Measurements from ENCODE around the gene CKS2. TPM values are rescaled to one million over a fixed set of nuclear protein-coding genes. Genes with fewer than 3 reads are reported as not detected.
"Not testable (repeated sequence)": the region's sequence is repeated elsewhere in the genome, so short reads cannot be mapped to it uniquely, and the experiment has no call there.

Gene CKS2
- total and polyA plus RNA-seq, 4 experiments from 2014 or later = 6.5 to 35.4 (median 16.4) TPM

GRCh38 chr9:89278551-89278950 lies 32.4 kb upstream of the CKS2 start:
- Histone ChIP-seq H3K9me3 (ENCODE audit: control insufficient read depth in 1 of 2, low read length in 2 of 2) (peaks cover 0 to 9% of the 10 kb centered on the region in 2 donors), H3K27ac (ENCODE audit: low read depth, low read length) (no peak overlapping the region), H3K4me3 (ENCODE audit: low read length in 2 of 2) (no peak overlapping the region), H3K27me3 (ENCODE audit: insufficient read depth, low read length) (no peaks in the 10 kb centered on the region), H3K4me1 (ENCODE audit: insufficient read depth, low read length) (peaks cover 23% of the 10 kb centered on the region), H3K36me3 (ENCODE audit: insufficient read depth, low read length) (no peaks in the 10 kb centered on the region)
- Mint-ChIP-seq H3K4me3 (peak overlapping the region in 1 of 8 donors; percentile 31), H3K9me3 (peaks cover 2 to 25% (median 19%) of the 10 kb centered on the region in 8 donors), H3K36me3 (peaks cover 6 to 11% of the 10 kb centered on the region in 2 donors), H3K27me3 (peaks cover 1% of the 10 kb centered on the region in 2 donors), H3K27ac (peak overlapping the region in 2 of 7 donors; percentile 13 to 42), H3K4me1 (peaks cover 18 to 30% (median 23%) of the 10 kb centered on the region in 4 donors)
- ChIA-PET CTCF (ENCODE audit: partially characterized antibody) (interaction anchor here (0.7 to 1.8 kb wide), 6 partner anchors 9 to 687 kb away, joined by 3 to 7 read pairs (median 4); no protein-coding TSS in a partner anchor), POLR2A (ENCODE audit: partially characterized antibody) (interaction anchor here (1.3 kb wide), 1 partner anchor 32 kb away, joined by 4 read pairs; no protein-coding TSS in a partner anchor)
- DNase-seq = no peak
- intact Hi-C loops (cut with micrococcal nuclease) = loop anchor here (5.0 kb wide), 1 partner anchor 96 kb away; no protein-coding TSS in a partner anchor

GRCh38 chr9:89278997-89279739 lies 31.8 kb upstream of the CKS2 start:
- no peaks in the 10 kb centered on the region for H3K36me3 ChIP-seq (ENCODE audit: insufficient read depth, low read length)
- Mint-ChIP-seq H3K27ac (no peak overlapping the region), H3K4me3 (peak overlapping the region in 3 of 8 donors; percentile 4 to 9 (median 5)), H3K27me3 (no peaks in the 10 kb centered on the region), H3K9me3 (peaks cover 0 to 19% (median 13%) of the 10 kb centered on the region in 8 donors), H3K36me3 (peaks cover 3 to 14% of the 10 kb centered on the region in 2 donors), H3K4me1 (peaks cover 18 to 30% (median 23%) of the 10 kb centered on the region in 4 donors)
- peaks cover 0 to 6% of the 10 kb centered on the region in 2 donors for H3K9me3 ChIP-seq (ENCODE audit: control insufficient read depth in 1 of 2, low read length in 2 of 2)
- H3K4me1 ChIP-seq (ENCODE audit: insufficient read depth, low read length) = peaks cover 23% of the 10 kb centered on the region
- no peak overlapping the region for H3K27ac ChIP-seq (ENCODE audit: low read depth, low read length)
- CTCF ChIA-PET (ENCODE audit: partially characterized antibody) = interaction anchor here (0.7 to 1.8 kb wide), 6 partner anchors 10 to 687 kb away, joined by 3 to 7 read pairs (median 4); no protein-coding TSS in a partner anchor
- intact Hi-C loops (cut with micrococcal nuclease) = loop anchor here (1.0 to 5.0 kb wide), 2 partner anchors 31 to 97 kb away; no protein-coding TSS in a partner anchor
- H3K4me3 ChIP-seq (ENCODE audit: low read length in 2 of 2) = no peak overlapping the region
- POLR2A ChIA-PET (ENCODE audit: partially characterized antibody) = interaction anchor here (1.3 kb wide), 1 partner anchor 31 kb away, joined by 4 read pairs; no protein-coding TSS in a partner anchor
- no peaks in the 10 kb centered on the region for H3K27me3 ChIP-seq (ENCODE audit: insufficient read depth, low read length)
- peak in 4 of 5 donors; percentile 18 to 28 (median 28) for DNase-seq

- no peaks in the 10 kb centered on the region for H3K27me3 ChIP-seq (ENCODE audit: insufficient read depth, low read length)
- Mint-ChIP-seq H3K27ac (no peak overlapping the region), H3K36me3 (peaks cover 0 to 10% of the 10 kb centered on the region in 2 donors), H3K9me3 (peaks cover 0 to 6% (median under 1%) of the 10 kb centered on the region in 8 donors), H3K27me3 (no peaks in the 10 kb centered on the region), H3K4me3 (no peak overlapping the region), H3K4me1 (peaks cover 18 to 30% (median 23%) of the 10 kb centered on the region in 4 donors)
- no peaks in the 10 kb centered on the region for H3K9me3 ChIP-seq (ENCODE audit: control insufficient read depth in 1 of 2, low read length in 2 of 2)
- DNase-seq = no peak
- H3K4me1 ChIP-seq (ENCODE audit: insufficient read depth, low read length) = peaks cover 23% of the 10 kb centered on the region
- ChIA-PET POLR2A (ENCODE audit: partially characterized antibody) (no interaction called here), CTCF (ENCODE audit: partially characterized antibody) (no interaction called here)
- H3K36me3 ChIP-seq (ENCODE audit: insufficient read depth, low read length) = no peaks in the 10 kb centered on the region
- no peak overlapping the region for H3K27ac ChIP-seq (ENCODE audit: low read depth, low read length)
- intact Hi-C loops (cut with micrococcal nuclease) = no loop called here
- H3K4me3 ChIP-seq (ENCODE audit: low read length in 2 of 2) = no peak overlapping the region
Observed at GRCh38 chr9:89281106-89281505, 29.9 kb upstream of the CKS2 start.

- H3K4me3 Mint-ChIP-seq = peak overlapping the region in 6 of 8 donors; percentile 10 to 61 (median 40)
- H3K36me3 Mint-ChIP-seq; H3K27me3 ChIP-seq (ENCODE audit: insufficient read depth, low read length); H3K27ac ChIP-seq (ENCODE audit: low read depth, low read length); H3K27ac Mint-ChIP-seq; DNase-seq; intact Hi-C loops (cut with micrococcal nuclease); H3K27me3 Mint-ChIP-seq; H3K4me3 ChIP-seq (ENCODE audit: low read length in 2 of 2); H3K36me3 ChIP-seq (ENCODE audit: insufficient read depth, low read length); H3K9me3 ChIP-seq (ENCODE audit: control insufficient read depth in 1 of 2, low read length in 2 of 2); H3K9me3 Mint-ChIP-seq: not testable (repeated sequence)
- H3K4me1 ChIP-seq (ENCODE audit: insufficient read depth, low read length) = peaks cover 15% of the 10 kb centered on the region
- peaks cover 7 to 20% (median 15%) of the 10 kb centered on the region in 4 donors for H3K4me1 Mint-ChIP-seq
- ChIA-PET CTCF (ENCODE audit: partially characterized antibody) (interaction anchor here (1.5 kb wide), 1 partner anchor 311 kb away, joined by 3 read pairs; no protein-coding TSS in a partner anchor), POLR2A (ENCODE audit: partially characterized antibody) (interaction anchor here (0.6 kb wide), 1 partner anchor 16 kb away, joined by 4 read pairs; no protein-coding TSS in a partner anchor)
Observed at GRCh38 chr9:89282248-89282968, 28.6 kb upstream of the CKS2 start.

GRCh38 chr9:89284076-89284475 lies 26.9 kb upstream of the CKS2 start:
- Histone ChIP-seq H3K4me1 (ENCODE audit: insufficient read depth, low read length) (peaks cover 5% of the 10 kb centered on the region), H3K36me3 (ENCODE audit: insufficient read depth, low read length) (no peaks in the 10 kb centered on the region), H3K9me3 (ENCODE audit: control insufficient read depth in 1 of 2, low read length in 2 of 2) (no peaks in the 10 kb centered on the region), H3K27ac (ENCODE audit: low read depth, low read length) (no peak overlapping the region), H3K27me3 (ENCODE audit: insufficient read depth, low read length) (no peaks in the 10 kb centered on the region), H3K4me3 (ENCODE audit: low read length in 2 of 2) (no peak overlapping the region)
- Mint-ChIP-seq H3K9me3 (peaks cover 0 to 2% (median 0%) of the 10 kb centered on the region in 8 donors), H3K36me3 (peaks cover 0 to 14% of the 10 kb centered on the region in 2 donors), H3K27me3 (no peaks in the 10 kb centered on the region), H3K4me1 (peaks cover 4 to 15% (median 11%) of the 10 kb centered on the region in 4 donors), H3K4me3 (no peak overlapping the region), H3K27ac (no peak overlapping the region)
- ChIA-PET POLR2A (ENCODE audit: partially characterized antibody) (no interaction called here), CTCF (ENCODE audit: partially characterized antibody) (interaction anchor here (1.5 kb wide), 2 partner anchors 10 to 309 kb away, joined by 3 read pairs; no protein-coding TSS in a partner anchor)
- no peak for DNase-seq
- intact Hi-C loops (cut with micrococcal nuclease) = no loop called here

DNA sequence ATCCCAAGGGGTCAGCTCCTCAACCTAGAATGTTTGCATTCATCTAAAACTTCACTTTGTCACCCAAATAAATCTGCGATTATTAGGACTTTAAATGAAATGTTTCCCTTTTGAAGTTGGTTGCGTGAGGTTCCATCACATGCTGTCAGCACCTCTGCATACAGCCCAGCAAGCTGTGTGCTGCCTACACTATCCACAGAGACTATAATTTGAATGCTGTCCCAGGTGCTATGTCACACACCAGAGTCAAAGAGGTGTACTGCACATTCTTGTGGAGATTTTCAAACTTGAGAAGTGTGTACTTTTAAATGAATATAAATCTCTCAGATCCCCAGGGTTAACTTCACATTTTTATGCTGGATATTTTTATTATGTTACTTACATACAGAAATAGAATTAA lies 19.3 kb upstream of the CKS2 start:
- peaks cover 0 to 4% of the 10 kb centered on the region in 2 donors for H3K9me3 ChIP-seq (ENCODE audit: control insufficient read depth in 1 of 2, low read length in 2 of 2)
- intact Hi-C loops (cut with micrococcal nuclease) = no loop called here
- POLR2A ChIA-PET (ENCODE audit: partially characterized antibody) = no interaction called here
- no peak overlapping the region for H3K27ac Mint-ChIP-seq
- peaks cover 0 to 10% (median 7%) of the 10 kb centered on the region in 8 donors for H3K9me3 Mint-ChIP-seq
- DNase-seq = no peak
- no peak overlapping the region for H3K27ac ChIP-seq (ENCODE audit: low read depth, low read length)
- no peaks in the 10 kb centered on the region for H3K36me3 ChIP-seq (ENCODE audit: insufficient read depth, low read length)
- H3K4me3 ChIP-seq (ENCODE audit: low read length in 2 of 2) = no peak overlapping the region
- CTCF ChIA-PET (ENCODE audit: partially characterized antibody) = no interaction called here
- H3K27me3 Mint-ChIP-seq = peaks cover 0 to 7% of the 10 kb centered on the region in 2 donors
- peaks cover 0 to 8% of the 10 kb centered on the region in 2 donors for H3K36me3 Mint-ChIP-seq
- H3K4me1 Mint-ChIP-seq = no peaks in the 10 kb centered on the region
- H3K4me3 Mint-ChIP-seq = no peak overlapping the region
- H3K4me1 ChIP-seq (ENCODE audit: insufficient read depth, low read length) = no peaks in the 10 kb centered on the region
- H3K27me3 ChIP-seq (ENCODE audit: insufficient read depth, low read length) = no peaks in the 10 kb centered on the region

DNA sequence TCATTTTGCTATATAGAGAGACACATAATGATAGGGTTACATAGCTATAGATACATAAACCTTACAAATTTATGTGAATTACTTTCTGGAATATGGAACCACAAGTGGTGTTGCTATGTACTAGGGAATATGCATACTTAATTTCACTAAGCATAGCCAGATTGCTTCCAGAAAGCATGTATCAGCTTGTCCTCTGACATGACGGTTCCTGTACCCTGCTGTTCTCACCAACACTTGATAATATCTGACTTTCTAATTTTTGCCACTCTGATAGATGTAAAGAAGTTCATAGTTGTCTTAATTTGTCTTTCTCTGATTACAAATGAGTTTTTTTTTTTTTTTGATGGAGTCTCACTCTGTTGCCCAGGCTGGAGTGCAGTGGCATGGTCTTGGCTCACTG lies 18.0 kb upstream of the CKS2 start:
- Mint-ChIP-seq H3K36me3 (no peaks in the 10 kb centered on the region), H3K9me3 (peaks cover 0 to 10% (median 7%) of the 10 kb centered on the region in 8 donors), H3K4me3 (no peak overlapping the region), H3K27ac (no peak overlapping the region), H3K4me1 (no peaks in the 10 kb centered on the region), H3K27me3 (peaks cover 0 to 7% of the 10 kb centered on the region in 2 donors)
- no peak overlapping the region for H3K27ac ChIP-seq (ENCODE audit: low read depth, low read length)
- intact Hi-C loops (cut with micrococcal nuclease) = no loop called here
- H3K9me3 ChIP-seq (ENCODE audit: control insufficient read depth in 1 of 2, low read length in 2 of 2) = peaks cover 0 to 4% of the 10 kb centered on the region in 2 donors
- H3K36me3 ChIP-seq (ENCODE audit: insufficient read depth, low read length) = no peaks in the 10 kb centered on the region
- H3K4me3 ChIP-seq (ENCODE audit: low read length in 2 of 2) = no peak overlapping the region
- no peak for DNase-seq
- CTCF ChIA-PET (ENCODE audit: partially characterized antibody) = no interaction called here
- no peaks in the 10 kb centered on the region for H3K4me1 ChIP-seq (ENCODE audit: insufficient read depth, low read length)
- H3K27me3 ChIP-seq (ENCODE audit: insufficient read depth, low read length) = no peaks in the 10 kb centered on the region
- POLR2A ChIA-PET (ENCODE audit: partially characterized antibody) = no interaction called here

All from CD4-positive, alpha-beta memory T cell (primary cell).